Fibroblast of skin of left biceps (primary cell): ENCODE data around the gene CFAP97.
"Not testable (repeated sequence)": the region's sequence is repeated elsewhere in the genome, so short reads cannot be mapped to it uniquely, and the experiment has no call there.

Source experiments
- DNase-seq, 2 experiments: peaks; one replicate each; pipeline ENCODE4 v3.0.0-alpha.2; 2013; ENCODE audit warnings: low read depth in 2 of 2

CFAP97 gene

DNA sequence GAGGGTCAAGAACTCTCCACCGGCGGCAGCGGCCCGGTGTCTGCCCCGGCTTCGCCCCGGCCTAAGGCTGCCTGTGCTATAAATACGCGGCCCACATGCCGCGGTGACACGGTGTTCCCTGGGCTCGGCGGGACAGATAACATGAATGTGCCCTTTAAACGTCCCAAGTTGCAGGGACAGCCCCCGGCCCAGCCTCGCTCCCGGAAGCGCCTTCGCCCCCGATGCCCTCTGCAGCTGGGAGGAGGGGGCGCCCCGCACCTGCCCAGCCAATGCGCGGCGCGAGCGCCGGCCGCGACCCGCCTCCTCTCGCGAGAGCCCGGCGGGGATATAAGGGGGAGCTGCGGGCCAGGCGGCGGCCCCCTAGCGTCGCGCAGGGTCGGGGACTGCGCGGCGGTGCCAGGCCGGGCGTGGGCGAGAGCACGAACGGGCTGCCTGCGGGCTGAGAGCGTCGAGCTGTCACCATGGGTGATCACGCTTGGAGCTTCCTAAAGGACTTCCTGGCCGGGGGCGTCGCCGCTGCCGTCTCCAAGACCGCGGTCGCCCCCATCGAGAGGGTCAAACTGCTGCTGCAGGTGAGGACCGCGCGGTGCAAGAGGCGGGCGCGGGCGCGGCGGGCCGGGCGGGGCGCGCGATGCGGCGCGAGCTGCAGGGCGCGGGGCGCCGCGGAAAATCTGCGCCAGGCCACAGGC, 60.7 kb downstream of the CFAP97 start, which contains the start of gene SLC25A4:
Gene SLC25A4 (plus strand): TSS at position 355 of the 689 bp plus-strand sequence. CDS start 107 bp downstream, at position 462.
- peak; percentile 34 to 41 for DNase-seq

DNA sequence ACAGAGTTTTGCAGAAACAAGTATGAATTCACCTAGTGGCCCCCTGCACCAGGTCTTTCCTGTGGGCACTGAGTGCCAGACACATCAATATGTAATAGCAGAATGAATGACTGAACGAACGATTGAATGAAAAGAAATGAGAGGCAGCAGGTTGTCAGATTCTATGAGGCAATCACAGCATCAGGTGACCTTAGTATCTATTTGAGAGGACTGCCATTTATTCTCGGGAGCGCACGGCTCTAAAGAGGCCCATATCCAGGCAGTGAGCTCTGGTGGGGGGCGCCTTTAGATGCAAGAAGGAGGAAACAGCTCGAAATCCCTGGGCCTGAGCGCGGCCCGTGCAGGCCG, 61.3 kb downstream of the CFAP97 start:
- DNase-seq = no peak

- DNase-seq = no peak
These were observed 62.0 kb downstream of the CFAP97 start for GRCh38 chr4:185141777-185142176.

- DNase-seq = no peak
These were observed 64.1 kb downstream of the CFAP97 start for GRCh38 chr4:185139736-185140135.

GRCh38 chr4:185138161-185138560, 65.6 kb downstream of the CFAP97 start:
- DNase-seq = no peak

DNA sequence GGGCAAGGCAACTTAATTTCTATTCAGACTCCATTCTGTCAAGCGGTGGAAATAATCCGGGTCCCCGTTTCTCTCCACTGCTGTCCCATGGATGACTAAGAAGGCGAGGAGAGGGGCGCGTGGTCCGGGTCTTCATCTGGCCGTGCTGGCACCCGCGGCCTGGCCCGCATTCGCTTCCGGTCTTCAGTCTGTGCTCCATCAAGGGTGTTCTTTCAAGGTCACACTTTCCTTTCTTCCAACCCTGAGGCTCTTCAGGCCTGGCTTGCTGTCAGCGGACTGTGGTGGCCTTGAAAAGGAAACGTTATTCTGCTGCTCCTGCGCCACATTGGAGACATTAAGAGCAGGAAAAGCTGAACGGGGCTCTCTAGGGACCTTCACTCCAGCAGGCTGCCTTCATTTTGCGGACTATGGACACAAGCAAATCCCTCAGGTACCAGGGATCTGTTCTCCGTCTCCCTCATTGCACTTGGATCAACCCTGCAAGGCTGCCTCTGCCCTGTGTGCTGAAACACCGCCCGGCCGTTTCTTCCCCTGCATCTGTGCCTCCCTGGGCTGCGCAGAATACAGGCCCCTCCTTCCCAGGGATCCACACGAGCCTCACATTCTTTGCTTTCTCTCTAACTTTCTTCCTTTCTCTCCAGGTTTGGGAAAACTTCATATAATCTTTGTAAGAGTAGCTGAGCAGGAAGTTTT, 66.4 kb downstream of the CFAP97 start:
- no peak for DNase-seq

GRCh38 chr4:185134307-185134869, 69.4 kb downstream of the CFAP97 start:
- no peak for DNase-seq

DNA sequence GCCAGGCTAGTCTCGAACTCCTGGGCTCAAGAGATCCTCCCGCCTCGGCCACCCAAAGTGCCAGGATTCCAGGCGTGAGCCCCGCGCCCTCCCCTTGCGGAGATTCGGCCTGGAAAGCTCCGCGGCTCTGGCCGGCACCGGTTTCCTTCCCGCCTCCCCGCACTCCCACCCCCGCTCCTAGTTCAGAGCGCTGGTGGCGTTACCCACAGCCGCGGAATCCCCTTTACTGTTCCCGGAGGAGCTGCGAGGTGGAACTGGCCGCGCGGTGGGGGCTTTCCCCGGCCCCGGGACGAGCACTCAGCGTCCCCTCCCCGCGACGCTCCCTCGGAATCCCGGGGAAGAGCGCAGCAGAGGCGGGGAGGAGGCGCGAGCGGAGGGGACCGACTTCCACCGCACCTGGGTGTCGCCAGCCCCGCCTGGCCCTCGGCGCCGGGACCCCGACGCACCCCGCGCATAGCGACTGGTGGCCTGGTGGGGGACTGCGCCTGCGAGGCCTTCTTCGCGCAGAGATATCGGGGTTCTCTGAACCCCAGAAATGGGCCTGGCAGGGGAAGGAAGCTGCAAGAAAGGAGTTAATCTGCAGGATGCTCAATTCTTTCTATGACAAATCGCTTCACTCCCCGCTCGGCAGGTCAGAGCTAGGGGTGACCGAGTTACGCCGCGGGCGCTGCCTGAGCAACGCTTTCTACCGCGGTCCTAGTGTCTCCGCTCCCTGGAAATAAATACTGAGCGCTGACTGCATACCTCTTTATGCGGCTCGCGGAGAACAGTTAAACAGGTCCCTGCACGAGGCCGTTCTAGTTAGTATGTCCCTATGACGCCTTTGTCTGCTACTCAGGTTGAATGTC, 75.3 kb downstream of the CFAP97 start:
- no peak for DNase-seq

- no peak for DNase-seq
These were observed 76.5 kb downstream of the CFAP97 start for GRCh38 chr4:185127021-185127925.

DNA sequence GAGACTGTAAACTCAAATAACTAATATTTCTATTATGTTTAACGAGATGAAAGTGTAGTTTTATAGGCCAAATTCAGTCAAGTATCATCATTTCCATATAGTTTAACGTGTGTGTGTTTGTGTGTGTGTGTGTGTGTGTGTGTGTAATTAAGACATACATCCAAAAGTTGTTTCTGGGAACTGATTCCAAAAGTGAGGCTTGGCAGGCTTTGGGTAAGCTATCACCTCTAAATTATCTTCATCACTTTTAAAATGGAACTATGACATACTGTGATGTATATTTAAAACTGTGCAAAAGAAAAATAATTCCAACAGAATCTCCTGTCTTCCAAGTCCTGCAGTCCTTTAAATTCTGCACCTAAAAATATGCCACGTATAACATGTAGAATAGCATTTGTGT, 79.8 kb downstream of the CFAP97 start:
- no peak for DNase-seq

- no peak for DNase-seq
These were observed 81.0 kb downstream of the CFAP97 start for GRCh38 chr4:185122681-185123345.

DNA sequence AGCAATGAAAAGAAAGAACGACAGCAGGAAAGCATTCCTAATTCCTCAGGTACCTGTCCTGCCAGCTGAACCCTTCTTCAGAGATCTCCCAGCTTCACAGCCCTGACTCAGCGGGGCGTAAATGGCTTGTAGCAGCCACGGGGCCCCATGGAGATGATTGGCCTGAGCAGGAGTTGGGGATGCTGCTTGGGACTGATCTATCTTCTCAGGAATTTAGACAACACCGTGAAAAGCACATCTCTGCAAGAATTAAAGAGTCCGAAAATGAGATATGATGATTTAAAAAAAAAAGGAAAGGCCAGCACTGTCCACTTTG, 83.2 kb downstream of the CFAP97 start:
- no peak for DNase-seq

GRCh38 chr4:185119927-185120630, 83.7 kb downstream of the CFAP97 start:
- no peak for DNase-seq

DNA sequence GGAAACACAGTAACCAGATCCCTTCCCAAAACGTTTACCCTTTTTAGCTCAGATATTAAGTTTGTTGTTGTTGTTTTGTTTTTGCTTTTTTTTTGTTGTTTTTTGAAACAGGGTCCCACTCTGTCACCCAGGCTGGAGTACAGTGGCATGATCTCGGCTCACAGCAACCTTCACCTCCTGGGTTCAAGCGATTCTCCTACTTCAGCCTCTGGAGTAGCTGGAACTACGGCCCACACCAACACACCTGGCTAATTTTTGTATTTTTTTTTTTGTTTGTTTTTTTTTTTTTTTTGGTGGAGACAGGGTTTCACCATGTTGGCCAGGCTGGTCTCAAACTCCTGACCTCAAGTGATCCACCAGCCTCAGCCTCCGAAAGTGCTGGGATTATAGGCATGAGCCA, 84.3 kb downstream of the CFAP97 start:
- not testable (repeated sequence) for DNase-seq

DNA sequence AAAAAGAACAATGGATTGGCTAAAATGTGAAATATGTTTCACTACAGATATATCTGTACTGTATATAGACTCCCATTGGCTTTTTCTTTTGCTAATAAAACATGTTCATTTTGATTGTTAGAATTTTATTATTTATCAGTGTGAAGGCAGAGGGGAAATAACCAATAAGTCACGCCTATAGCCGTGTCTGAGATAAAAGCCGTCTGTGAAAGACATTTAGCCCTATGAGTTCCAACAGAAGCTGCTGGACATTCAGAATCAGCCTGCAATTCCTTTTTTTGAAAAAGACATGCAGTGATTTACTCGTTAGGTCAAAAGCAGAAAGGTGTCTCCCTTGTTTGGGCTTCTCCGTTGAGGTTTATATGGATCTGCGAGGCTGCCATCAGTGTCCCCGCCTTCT, 84.9 kb downstream of the CFAP97 start:
- DNase-seq = no peak

- no peak for DNase-seq
These were observed 86.4 kb downstream of the CFAP97 start for GRCh38 chr4:185117300-185117934.

- DNase-seq = peak; percentile 31 to 32
These were observed 88.0 kb downstream of the CFAP97 start for GRCh38 chr4:185115827-185116232.

DNA sequence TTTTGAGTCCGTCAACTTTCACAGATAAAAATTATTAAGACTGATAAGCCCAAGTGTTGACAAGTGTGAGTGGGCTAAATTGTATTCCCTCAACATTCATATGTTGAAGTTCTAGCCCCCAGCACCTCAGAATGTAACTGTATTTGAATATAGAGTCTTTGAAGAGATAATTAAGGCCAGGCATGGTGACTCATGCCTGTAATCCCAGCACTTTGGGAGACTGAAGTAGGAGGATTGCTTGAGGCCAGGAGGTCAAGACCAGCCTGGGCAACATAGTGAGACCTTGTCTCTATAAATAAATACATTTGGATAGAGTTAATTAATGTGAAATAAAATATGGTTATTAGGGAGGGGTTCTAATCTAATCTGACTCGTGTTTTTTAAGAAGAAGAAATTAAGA, 90.5 kb downstream of the CFAP97 start:
- no peak for DNase-seq

DNA sequence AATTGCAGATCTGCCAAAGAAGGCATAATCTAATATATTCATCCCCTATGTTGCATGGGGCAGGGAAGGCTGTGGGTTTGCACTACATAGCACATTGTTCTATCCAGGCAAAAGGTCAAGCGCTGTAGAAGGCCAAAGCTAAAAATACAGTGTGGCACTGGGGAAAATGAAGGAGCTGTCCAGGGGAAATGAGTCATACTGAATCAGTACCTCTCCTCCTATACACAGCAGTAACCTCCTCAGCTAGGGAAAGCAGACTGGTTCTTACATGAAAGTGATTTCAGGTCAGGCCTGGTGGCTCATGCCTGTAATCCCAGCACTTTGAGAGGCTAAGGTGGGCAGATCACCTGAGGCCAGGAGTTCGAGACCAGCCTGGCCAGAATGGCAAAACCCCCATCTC, 91.7 kb downstream of the CFAP97 start:
- peak; percentile 51 to 58 for DNase-seq

- no peak for DNase-seq
These were observed 93.4 kb downstream of the CFAP97 start for GRCh38 chr4:185110375-185110823.
